Upper lobe of right lung (tissue), 1 donor: ENCODE data around the gene ATP10A. TPM values are rescaled to one million over a fixed set of nuclear protein-coding genes. Genes with fewer than 3 reads are reported as not detected.

Source experiments
- ATAC-seq: fragments of 200-7000 bp; cut with Tn5 transposase; one replicate; pipeline ENCODE4 v1.9.1; 2020; ENCODE audit warnings: mild to moderate bottlenecking, moderate library complexity
- DNase-seq: peaks from one replicate; pipeline ENCODE4 v3.0.0-alpha.2; 2020
- H3K27ac ChIP-seq: fragments of 200-600 bp; one replicate; pipeline ENCODE4 v1.8.0; 2022
- H3K27me3 ChIP-seq: fragments of 200-600 bp; one replicate; pipeline ENCODE4 v1.8.0; 2022; ENCODE audit warnings: mild to moderate bottlenecking
- H3K36me3 ChIP-seq: fragments of 200-600 bp; one replicate; pipeline ENCODE4 v1.8.0; 2022
- H3K4me1 ChIP-seq: fragments of 200-600 bp; one replicate; pipeline ENCODE4 v1.8.0; 2022
- H3K4me3 ChIP-seq: fragments of 200-600 bp; one replicate; pipeline ENCODE4 v1.8.0; 2022; ENCODE audit warnings: mild to moderate bottlenecking
- H3K9me3 ChIP-seq: fragments of 200-600 bp; one replicate; pipeline ENCODE4 v1.8.0; 2022
- intact Hi-C: fragments of 100-400 bp; cut with DNase I; formaldehyde crosslinking; loops from one replicate; pipeline ENCODE4 v1.11.0; 2022
- microRNA-seq: library from miRNA; unstranded; fragments of <30 nt; microRNA quantifications from one replicate; pipeline ENCODE4 v1.2.0, GENCODE V29; 2020; ENCODE audit warnings: borderline microRNAs expressed
- total RNA-seq: library from RNA; stranded (reverse); fragmentation: NEBNext Ultra II Directional; extraction: Animal tissue kit (Norgen Biotek cat#: 25700); gene quantifications from one replicate; pipeline ENCODE4 v1.2.1, GENCODE V29; 2021
- TF ChIP-seq, protein P1 (sequence below): fragments of 200-600 bp; IDR thresholded peaks from one replicate; pipeline ENCODE4 v1.8.0; 2022; ENCODE audit warnings: antibody characterized with exemption
- donor health status: DM: no; HTN: yes; CAD: no; lungs with severe emphysema.

The ATP10A gene
- total RNA-seq, 1 donor from 2014 or later: 31.1 TPM

GRCh38 chr15:25633862-25634261 lies 229.3 kb downstream of the ATP10A start:
- no peaks in the 10 kb centered on the region for H3K4me1 ChIP-seq
- DNase-seq (no peak), ATAC-seq (no peak)

DNA sequence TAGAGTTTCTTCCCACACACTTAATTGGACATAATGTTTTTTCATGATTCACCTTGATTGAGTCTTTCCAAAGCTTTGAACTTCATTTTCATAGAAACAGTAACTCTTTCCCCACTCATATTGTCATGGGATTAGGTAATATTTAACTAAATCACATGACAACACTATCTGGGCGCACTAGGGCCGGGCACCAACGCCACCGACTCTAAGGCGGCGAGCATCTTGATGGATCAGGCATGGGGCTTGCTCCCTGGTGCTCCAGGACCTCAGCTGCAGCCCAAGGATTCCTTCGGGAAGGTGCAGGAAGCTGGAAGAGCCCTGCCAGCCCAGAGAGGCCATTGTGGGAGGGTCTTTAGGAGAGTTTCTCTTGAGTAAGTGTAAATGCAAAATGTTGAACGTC lies 231.2 kb downstream of the ATP10A start:
- H3K27ac ChIP-seq: no peak overlapping the region
- no peaks in the 10 kb centered on the region for H3K4me1 ChIP-seq
- H3K27me3 ChIP-seq: no peaks in the 10 kb centered on the region
- H3K36me3 ChIP-seq: no peaks in the 10 kb centered on the region
- TF ChIP-seq, protein P1, sequence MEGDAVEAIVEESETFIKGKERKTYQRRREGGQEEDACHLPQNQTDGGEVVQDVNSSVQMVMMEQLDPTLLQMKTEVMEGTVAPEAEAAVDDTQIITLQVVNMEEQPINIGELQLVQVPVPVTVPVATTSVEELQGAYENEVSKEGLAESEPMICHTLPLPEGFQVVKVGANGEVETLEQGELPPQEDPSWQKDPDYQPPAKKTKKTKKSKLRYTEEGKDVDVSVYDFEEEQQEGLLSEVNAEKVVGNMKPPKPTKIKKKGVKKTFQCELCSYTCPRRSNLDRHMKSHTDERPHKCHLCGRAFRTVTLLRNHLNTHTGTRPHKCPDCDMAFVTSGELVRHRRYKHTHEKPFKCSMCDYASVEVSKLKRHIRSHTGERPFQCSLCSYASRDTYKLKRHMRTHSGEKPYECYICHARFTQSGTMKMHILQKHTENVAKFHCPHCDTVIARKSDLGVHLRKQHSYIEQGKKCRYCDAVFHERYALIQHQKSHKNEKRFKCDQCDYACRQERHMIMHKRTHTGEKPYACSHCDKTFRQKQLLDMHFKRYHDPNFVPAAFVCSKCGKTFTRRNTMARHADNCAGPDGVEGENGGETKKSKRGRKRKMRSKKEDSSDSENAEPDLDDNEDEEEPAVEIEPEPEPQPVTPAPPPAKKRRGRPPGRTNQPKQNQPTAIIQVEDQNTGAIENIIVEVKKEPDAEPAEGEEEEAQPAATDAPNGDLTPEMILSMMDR: no peak
- intact Hi-C loops: no loop called here
- no peak overlapping the region for H3K4me3 ChIP-seq
- ATAC-seq (no peak), DNase-seq (no peak)
- H3K9me3 ChIP-seq: no peaks in the 10 kb centered on the region

More at GRCh38 chr15:25633862-25634261, 229.3 kb downstream of the ATP10A start:
- Histone ChIP-seq H3K36me3 (no peaks in the 10 kb centered on the region), H3K27ac (no peak overlapping the region), H3K4me3 (no peak overlapping the region), H3K9me3 (no peaks in the 10 kb centered on the region), H3K27me3 (no peaks in the 10 kb centered on the region)
- TF ChIP-seq, protein P1: no peak
- intact Hi-C loops: no loop called here

Small RNA genes within 50 kb of the gene (microRNA-seq; reads per million reads assigned to microRNA genes)
- gene MIR4715: not detected
